Activated CD8-positive, alpha-beta memory T cell treated with anti-CD3 and anti-CD28 coated beads, Interleukin-2, amount 50 U/mL, for 24 hours (primary cell): Measurements from ENCODE around the gene STAB2.

Source experiments
- DNase-seq: peaks from one replicate; pipeline ENCODE4 v3.0.0-alpha.2; 2020; ENCODE audit errors: extremely low read depth

Gene STAB2

GRCh38 chr12:103780093-103780440 is 193.0 kb downstream of the STAB2 start:
- DNase-seq = no peak

DNA sequence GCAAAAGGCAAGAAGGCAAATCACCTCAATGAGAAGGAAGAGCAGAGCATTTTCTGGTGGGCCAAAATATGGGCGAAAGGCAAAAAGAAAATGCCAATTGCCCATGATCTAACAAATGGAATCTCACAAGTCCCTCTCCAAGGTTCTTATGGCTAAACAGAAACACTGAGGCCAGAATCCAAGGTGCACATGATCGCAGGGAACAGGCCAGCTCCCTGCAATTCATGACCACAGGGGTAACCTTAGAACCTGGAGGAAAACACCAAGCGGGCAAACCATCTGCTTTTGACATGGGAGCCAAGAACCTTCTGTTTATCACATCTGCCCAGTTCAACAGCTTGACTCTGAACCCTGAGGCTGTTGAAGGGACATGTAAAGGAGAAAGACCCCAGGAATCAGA is 193.9 kb downstream of the STAB2 start:
- DNase-seq = no peak

DNA sequence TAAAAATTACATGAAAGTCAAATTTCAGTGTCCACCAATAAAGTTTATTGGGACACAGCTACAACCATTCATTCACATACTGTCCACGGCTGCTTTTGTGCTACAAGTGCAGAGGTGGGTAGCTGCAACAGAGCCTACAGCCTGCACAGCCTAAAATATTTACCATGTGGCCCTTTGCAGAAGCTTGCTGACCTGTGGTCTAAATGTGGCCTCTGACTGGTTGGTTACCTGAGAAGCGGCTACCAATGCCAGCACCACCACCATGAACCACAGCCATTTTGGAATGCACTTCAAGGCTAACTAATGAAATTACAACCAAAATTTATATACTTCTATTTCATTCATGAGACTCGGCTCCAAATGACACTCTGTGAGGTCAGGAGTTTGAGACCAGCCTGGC is 195.3 kb downstream of the STAB2 start:
- no peak for DNase-seq

GRCh38 chr12:103783744-103784664 is 196.9 kb downstream of the STAB2 start:
- DNase-seq = no peak

GRCh38 chr12:103785243-103786031 is 198.4 kb downstream of the STAB2 start:
- DNase-seq = no peak

DNA sequence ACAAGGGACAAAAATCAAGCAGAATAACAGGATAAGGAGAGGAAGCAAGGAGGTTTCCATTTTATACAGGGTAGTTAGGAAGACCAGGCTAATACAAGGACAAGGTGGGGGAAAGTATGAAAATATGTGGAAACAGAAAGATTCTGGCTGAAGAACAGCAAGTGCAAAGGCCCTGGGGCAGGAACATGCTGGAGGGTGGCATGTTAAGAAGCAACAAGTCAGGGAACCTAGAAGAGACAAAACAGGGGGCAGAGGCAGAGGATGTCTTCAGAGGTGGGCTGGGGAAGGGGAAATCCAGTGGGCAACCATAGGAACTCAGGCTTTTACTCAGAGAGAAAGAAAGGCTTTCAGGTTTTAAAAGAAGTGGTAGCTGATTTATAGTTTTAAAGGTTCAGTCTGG is 199.1 kb downstream of the STAB2 start:
- DNase-seq = no peak

- no peak for DNase-seq
Observed at GRCh38 chr12:103791350-103791920, 204.4 kb downstream of the STAB2 start.

GRCh38 chr12:103793046-103793445 is 206.0 kb downstream of the STAB2 start:
- no peak for DNase-seq

GRCh38 chr12:103793512-103794045 is 206.5 kb downstream of the STAB2 start:
- DNase-seq = no peak

- DNase-seq = no peak
Observed at GRCh38 chr12:103794309-103795213, 207.5 kb downstream of the STAB2 start.

DNA sequence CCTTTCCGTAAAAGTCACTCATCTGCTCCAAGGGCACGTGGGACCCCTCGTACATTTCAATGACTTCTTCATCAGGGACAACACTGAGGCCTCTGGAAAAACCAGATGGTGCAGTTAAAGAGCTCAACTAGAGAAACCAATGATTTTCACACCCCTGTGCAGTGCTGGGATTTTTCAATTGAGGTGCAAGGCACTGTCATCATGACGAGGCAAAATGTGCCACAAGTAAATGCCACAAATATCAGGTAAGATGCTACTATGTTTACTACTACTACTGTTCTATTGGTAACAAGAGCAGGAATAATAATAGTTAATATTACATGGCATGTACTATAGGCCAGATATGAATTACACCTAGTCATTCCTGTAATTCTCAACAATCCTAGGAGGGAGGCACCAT is 211.5 kb downstream of the STAB2 start:
- no peak for DNase-seq

DNA sequence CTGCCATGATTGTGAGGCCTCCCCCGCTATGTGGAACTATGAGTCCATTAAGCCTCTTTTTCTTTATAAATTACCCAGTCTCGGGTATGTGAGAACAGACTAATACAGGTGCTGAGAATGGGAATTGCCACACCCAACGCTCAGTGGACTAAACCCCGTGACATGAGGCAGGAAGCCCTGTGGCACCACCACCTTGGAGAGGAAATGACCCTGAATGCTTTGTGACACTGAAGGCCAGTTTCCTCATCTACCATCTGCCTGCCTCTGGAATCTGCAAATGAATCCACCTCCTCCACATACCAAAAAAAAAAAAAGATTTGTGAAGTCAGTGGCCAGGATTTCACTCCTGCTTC is 212.4 kb downstream of the STAB2 start:
- no peak for DNase-seq

DNA sequence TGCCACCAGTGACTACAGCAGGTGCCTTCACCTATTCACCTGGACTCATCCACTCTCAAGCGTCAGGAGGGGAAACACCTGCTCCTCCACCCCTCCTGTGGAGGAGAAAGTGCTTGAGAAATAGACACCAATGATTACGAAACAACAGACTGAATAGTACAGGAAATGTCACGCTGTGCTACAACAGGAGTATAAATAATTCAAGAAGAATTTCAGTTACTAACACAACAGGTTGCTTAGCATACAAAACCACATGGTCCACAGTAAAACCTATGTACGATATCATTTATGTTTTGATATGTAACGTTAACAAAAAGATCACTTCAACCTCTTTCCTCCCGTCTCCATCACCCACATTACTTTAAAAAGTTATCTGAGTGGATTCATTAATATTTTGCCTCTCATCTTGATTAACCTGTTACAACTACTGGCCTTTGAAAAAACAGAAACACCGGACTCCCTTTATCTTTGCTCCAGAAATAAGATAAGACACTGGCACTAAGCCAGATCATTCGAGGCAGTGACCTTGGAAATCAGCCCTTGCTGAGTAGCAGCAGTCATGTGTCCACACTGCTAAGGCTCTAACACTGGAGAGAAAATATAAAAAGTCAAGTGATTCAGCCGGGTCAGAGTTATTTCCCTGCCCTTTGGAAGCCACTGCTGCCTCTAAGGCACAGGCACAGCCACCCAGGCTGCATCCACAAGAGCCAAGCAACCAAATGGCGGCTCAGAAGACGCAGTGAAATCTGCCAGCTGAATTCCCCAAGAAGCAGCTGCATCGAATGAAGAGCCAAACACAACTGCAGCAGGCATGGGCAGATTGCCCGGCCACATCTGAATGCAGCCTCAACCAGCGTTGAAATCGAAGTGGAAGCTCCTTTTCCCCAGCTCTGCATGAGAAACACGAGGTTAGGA is 213.0 kb downstream of the STAB2 start:
- DNase-seq = no peak

DNA sequence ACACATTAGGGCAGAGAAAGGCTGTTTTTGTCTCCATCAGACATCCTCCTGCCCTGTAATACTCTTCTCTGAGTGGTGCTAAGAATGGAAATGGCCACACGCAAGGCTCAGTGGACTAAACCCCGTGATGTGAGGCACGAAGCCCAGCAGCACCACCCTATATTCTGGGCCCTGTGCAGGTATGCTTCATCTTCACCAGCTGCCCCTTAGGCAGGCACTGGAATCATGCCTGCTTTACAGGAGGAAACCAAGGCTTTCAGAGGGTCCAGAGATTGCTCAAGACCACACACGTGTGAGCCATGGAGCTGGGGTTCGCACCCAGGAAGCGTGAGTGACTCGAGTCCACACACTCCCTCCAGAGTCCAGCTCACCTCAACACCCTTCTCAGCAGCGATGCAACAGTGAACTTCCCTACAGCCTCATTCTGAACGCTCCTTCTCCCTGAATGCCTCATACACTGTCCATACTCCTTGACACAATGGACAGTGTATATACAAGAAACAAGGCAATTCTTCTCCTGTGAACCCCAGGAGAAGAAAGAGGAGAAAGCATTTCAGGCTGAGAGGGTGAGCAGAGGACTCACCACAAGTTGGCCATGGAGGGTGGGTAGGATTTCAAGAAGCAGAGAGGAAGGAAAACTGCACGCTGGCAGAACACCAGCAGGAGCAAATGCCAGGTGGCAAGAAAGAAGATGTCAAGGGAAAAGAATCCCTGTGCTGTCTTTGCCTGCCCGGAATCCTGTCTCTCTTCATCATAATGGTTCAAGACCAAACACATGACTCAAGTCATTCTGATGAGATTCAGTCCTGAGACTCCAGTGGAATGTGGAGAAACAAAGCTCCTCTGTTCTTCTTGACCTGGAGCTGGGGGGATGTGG is 214.9 kb downstream of the STAB2 start:
- no peak for DNase-seq

DNA sequence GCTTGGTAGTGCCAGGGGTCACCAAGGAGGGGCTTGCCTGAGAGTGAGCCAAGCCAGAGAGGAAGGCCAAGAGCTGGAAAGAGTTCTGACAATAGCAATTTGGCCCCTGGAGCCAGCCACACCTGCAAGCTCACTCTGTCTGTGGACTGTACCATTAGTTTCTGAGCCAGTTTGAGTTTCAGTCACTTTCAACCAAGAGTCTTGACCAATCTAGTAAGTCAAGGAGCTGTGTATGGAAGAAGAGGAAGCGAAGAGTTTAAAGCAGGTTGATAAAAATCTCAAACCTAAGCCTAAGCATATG is 215.5 kb downstream of the STAB2 start:
- no peak for DNase-seq

GRCh38 chr12:103803847-103804246 is 216.8 kb downstream of the STAB2 start:
- DNase-seq = no peak

DNA sequence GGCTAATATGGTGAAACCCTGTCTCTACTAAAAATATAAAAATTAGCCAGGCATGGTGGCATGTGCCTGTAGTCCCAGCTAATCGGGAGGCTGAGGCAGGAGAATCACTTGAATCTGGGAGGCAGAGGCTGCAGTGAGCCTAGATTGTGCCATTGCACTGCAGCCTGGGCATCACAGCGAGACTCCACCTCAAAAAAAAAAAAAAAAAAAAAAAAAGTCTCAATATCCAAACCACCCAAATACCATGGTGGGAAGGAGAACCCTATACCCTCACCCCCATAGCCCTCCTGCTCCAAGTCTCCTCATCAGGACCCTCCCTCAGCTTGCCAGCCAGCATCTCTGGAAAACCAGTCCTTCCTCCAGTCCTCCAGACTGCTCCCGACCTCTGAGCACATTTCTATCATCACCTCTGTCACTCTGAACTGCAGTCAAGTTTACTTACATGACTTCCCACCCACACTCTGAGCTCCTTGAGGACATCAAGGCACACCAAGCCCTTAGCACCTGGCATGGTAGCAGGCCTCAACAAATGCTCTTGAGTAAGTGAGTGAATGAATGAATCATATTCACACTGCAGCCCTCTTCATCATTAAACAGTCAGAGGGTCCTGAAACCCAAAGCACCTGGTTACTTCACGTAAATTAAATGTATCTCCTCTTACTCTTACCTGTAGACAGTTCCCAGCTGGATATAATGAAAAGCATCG is 218.7 kb downstream of the STAB2 start:
- DNase-seq = no peak

DNA sequence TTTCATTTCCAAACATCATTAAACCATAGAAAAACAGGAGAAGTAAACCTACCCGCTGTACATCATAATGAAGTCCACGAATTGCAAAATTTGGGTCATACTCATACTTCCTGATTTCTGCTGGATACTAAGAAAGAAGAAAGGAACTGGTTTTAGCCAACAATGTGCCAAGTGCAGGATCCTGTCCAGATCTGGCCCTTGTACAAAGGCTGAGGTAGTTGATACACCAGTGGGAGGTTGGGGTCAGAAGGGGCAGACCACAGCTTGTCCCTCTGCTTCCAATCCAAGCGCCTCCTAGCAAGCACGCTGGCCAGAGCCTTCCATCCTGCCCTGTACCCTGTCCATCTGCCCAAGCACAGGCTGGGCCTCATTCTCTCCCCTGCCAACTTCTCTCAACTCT is 219.7 kb downstream of the STAB2 start:
- DNase-seq = no peak
